ENCODE data around the gene AP4B1. TPM values are rescaled to one million over a fixed set of nuclear protein-coding genes. Genes with fewer than 3 reads are reported as not detected.

Gene AP4B1
- total and polyA plus RNA-seq, 2 donors (not counting 1 experiment from before 2014, with no cell fraction given): 52.2 to 55.2 TPM

GRCh38 chr1:113861641-113862040 lies 43.0 kb downstream of the AP4B1 start:
- H3K9ac ChIP-seq (ENCODE audit: low read length): no peak overlapping the region
- TF ChIP-seq CTCF (IDR thresholded peaks at IDR 0.05): no peak
- TF ChIP-seq EZH2 (IDR thresholded peaks at IDR 0.05; ENCODE audit: borderline replicate concordance, insufficient read depth, low read depth, low read length, poor library complexity, severe bottlenecking): no peak
- no peaks in the 10 kb centered on the region for H3K27me3 ChIP-seq (replicated peaks in 1 of 4; ENCODE audit: control extremely low read depth in 1 of 4, control insufficient read depth in 3 of 4, insufficient read depth in 4 of 4, low read length in 3 of 4)
- no peak overlapping the region for H2AFZ ChIP-seq (ENCODE audit: insufficient read depth, low read depth, low read length, poor library complexity, severe bottlenecking)
- DNase-seq (peak; percentile 44), ATAC-seq (ENCODE audit: low read depth) (no peak)
- H3K9me3 ChIP-seq (ENCODE audit: control extremely low read depth in 1 of 3, control insufficient read depth in 2 of 3, insufficient read depth in 1 of 3, low read length in 2 of 3): no peaks in the 10 kb centered on the region
- peak overlapping the region; percentile 28 for H3K4me2 ChIP-seq (replicated peaks; ENCODE audit: low read depth, low read length, poor library complexity, severe bottlenecking)
- no CpG with 5 or more reads among the region's 5 CpGs for WGBS (ENCODE audit: insufficient coverage)
- H3K27me3 Mint-ChIP-seq: no peaks in the 10 kb centered on the region
- H3K79me2 ChIP-seq (ENCODE audit: control insufficient read depth, insufficient read depth, low read length): peaks cover 48% of the 10 kb centered on the region
- peak overlapping the region; percentile 87 for H3K27ac Mint-ChIP-seq
- ChIA-PET POLR2A (no interaction called here), CTCF (interaction anchor here (3.6 kb wide), 1 partner anchor 42 kb away, joined by 16 read pairs; the partner anchor contains the start of gene AP4B1)
- H4K20me1 ChIP-seq (ENCODE audit: control insufficient read depth, insufficient read depth, low read length, poor library complexity, severe bottlenecking): no peaks in the 10 kb centered on the region
- H3K36me3 ChIP-seq (replicated peaks in 1 of 2; ENCODE audit: control extremely low read depth in 1 of 2, control insufficient read depth in 1 of 2, extremely low read depth in 1 of 2, insufficient read depth in 2 of 2, low read length in 1 of 2): peaks cover 2 to 5% of the 10 kb centered on the region in 2 experiments
- no peaks in the 10 kb centered on the region for H3K9me3 Mint-ChIP-seq (ENCODE audit: insufficient read depth)
- H3K4me1 Mint-ChIP-seq: peaks cover 55% of the 10 kb centered on the region
- peak overlapping the region; percentile 66 for H3K4me3 Mint-ChIP-seq
- intact Hi-C loops (cut with micrococcal nuclease): no loop called here
- H3K4me1 ChIP-seq (ENCODE audit: control insufficient read depth in 2 of 2, insufficient read depth in 2 of 2, low read length in 2 of 2): peaks cover 57 to 58% of the 10 kb centered on the region in 2 donors
- peak overlapping the region; percentile 64 to 80 for H3K27ac ChIP-seq (ENCODE audit: low read length in 2 of 2)
- H3K4me3 ChIP-seq (ENCODE audit: control extremely low read depth in 1 of 5, extremely low read depth in 1 of 5, insufficient read depth in 1 of 5, low read depth in 2 of 5, low read length in 4 of 5): peak overlapping the region in 1 of 5 experiments; percentile 8

DNA sequence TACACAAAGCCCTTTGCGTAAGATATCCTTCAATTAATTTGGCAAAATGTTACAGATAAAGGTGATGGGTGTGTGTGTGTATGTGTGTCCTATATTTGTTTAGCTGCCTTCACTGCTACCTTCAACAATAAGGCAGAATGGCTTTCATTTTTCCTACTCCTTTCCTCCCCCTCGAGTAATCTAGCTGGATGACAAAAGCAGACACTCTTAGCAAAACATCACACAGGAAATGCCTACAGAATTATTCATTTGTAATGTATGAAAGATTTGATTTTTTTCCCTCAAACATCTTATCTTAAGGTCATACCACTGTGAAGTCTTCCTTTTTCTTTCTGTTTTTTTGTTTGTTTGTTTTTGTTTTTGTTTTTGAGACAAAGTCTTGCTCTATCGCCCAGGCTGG lies 43.7 kb downstream of the AP4B1 start:
- H4K20me1 ChIP-seq (ENCODE audit: control insufficient read depth, insufficient read depth, low read length, poor library complexity, severe bottlenecking): no peaks in the 10 kb centered on the region
- peak overlapping the region; percentile 84 for H3K27ac Mint-ChIP-seq
- peak overlapping the region; percentile 64 to 80 for H3K27ac ChIP-seq (ENCODE audit: low read length in 2 of 2)
- ChIA-PET CTCF (interaction anchor here (1.0 to 3.6 kb wide), 3 partner anchors 9 to 43 kb away, joined by 3 to 16 read pairs (median 11); partner anchors contain the start of gene AP4B1), POLR2A (no interaction called here)
- H3K79me2 ChIP-seq (ENCODE audit: control insufficient read depth, insufficient read depth, low read length): peaks cover 47% of the 10 kb centered on the region
- H3K9me3 Mint-ChIP-seq (ENCODE audit: insufficient read depth): no peaks in the 10 kb centered on the region
- H3K9ac ChIP-seq (ENCODE audit: low read length): no peak overlapping the region
- peaks cover 4 to 13% of the 10 kb centered on the region in 2 experiments for H3K36me3 ChIP-seq (replicated peaks in 1 of 2; ENCODE audit: control extremely low read depth in 1 of 2, control insufficient read depth in 1 of 2, extremely low read depth in 1 of 2, insufficient read depth in 2 of 2, low read length in 1 of 2)
- intact Hi-C loops (cut with micrococcal nuclease): no loop called here
- H3K9me3 ChIP-seq (ENCODE audit: control extremely low read depth in 1 of 3, control insufficient read depth in 2 of 3, insufficient read depth in 1 of 3, low read length in 2 of 3): no peaks in the 10 kb centered on the region
- no peaks in the 10 kb centered on the region for H3K27me3 Mint-ChIP-seq
- no peaks in the 10 kb centered on the region for H3K27me3 ChIP-seq (replicated peaks in 1 of 4; ENCODE audit: control extremely low read depth in 1 of 4, control insufficient read depth in 3 of 4, insufficient read depth in 4 of 4, low read length in 3 of 4)
- WGBS (ENCODE audit: insufficient coverage): no CpG with 5 or more reads among the region's 3 CpGs
- ATAC-seq (ENCODE audit: low read depth): no peak
- DNase-seq: no peak
- H3K4me3 Mint-ChIP-seq: peak overlapping the region; percentile 59
- H3K4me1 ChIP-seq (ENCODE audit: control insufficient read depth in 2 of 2, insufficient read depth in 2 of 2, low read length in 2 of 2): peaks cover 58 to 60% of the 10 kb centered on the region in 2 donors
- H2AFZ ChIP-seq (ENCODE audit: insufficient read depth, low read depth, low read length, poor library complexity, severe bottlenecking): no peak overlapping the region
- H3K4me1 Mint-ChIP-seq: peaks cover 58% of the 10 kb centered on the region
- no peak overlapping the region for H3K4me3 ChIP-seq (ENCODE audit: control extremely low read depth in 1 of 5, extremely low read depth in 1 of 5, insufficient read depth in 1 of 5, low read depth in 2 of 5, low read length in 4 of 5)
- TF ChIP-seq CTCF (IDR thresholded peaks at IDR 0.05) (no peak), EZH2 (IDR thresholded peaks at IDR 0.05; ENCODE audit: borderline replicate concordance, insufficient read depth, low read depth, low read length, poor library complexity, severe bottlenecking) (no peak)
- peak overlapping the region; percentile 68 for H3K4me2 ChIP-seq (replicated peaks; ENCODE audit: low read depth, low read length, poor library complexity, severe bottlenecking)
